ENCODE data around the gene IDH1.
"Not testable (repeated sequence)": the region's sequence is repeated elsewhere in the genome, so short reads cannot be mapped to it uniquely, and the experiment has no call there.

The IDH1 gene

GRCh38 chr2:208254871-208255556 lies at the start of gene IDH1:
Gene IDH1, minus strand, starts transcription at chr2:208255071. Its CDS starts 3,520 bp downstream, at chr2:208251551.
- peak; percentile 91 for DNase-seq

DNA sequence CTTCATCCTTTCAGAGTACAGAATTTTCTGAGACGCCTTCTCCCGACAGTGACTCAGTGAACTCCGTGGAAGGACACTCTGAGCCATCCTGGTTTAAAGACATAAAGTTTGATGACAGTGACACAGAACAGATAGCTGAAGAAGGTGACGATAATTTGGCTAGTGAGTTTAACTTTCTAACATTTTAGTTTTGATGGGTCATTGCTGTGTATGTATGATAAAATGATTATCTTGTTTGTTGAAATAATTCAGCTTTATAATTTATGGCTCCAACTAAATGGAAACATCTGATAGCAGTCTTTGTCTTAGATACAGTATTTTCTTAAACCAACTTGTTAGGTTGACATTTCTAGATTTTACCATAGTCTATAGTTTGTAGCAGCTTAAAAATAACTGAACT lies 49.3 kb upstream of the IDH1 start:
- no peak for DNase-seq

DNA sequence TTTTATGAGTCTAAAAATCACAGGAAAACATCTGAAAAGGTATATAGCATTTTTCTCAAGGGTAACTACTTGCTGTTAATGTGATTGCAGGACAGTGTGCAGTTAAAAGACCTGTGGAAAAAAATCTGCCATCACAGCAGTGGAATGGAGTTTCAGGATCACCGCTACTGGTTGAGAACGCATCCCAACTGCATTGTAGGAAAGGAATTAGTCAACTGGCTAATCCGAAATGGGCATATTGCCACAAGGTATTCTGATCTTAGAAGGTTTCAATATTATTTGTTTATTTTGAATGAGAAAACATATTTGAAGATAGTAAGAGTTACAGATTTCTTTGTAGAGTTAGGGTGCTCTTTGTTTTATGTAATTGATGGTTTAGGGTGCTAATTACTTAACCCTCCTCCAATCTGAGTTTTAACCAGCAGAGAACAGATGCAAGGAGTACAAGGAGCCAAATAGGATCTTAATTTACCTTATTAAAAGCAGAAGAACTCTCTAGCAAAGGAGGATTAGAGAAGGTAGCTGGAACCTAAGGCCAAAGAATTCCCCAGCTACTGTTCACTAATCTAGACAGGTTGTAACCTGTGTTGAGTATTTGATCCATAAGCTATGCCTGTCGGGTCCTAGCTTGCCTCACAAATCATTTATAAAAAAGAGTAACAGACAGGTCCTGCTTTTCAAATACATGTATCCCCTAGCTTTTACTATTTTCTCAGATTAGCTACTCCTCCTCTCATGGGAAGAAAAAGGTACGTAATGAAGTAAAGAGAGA lies 46.2 kb upstream of the IDH1 start:
- no peak for DNase-seq

DNA sequence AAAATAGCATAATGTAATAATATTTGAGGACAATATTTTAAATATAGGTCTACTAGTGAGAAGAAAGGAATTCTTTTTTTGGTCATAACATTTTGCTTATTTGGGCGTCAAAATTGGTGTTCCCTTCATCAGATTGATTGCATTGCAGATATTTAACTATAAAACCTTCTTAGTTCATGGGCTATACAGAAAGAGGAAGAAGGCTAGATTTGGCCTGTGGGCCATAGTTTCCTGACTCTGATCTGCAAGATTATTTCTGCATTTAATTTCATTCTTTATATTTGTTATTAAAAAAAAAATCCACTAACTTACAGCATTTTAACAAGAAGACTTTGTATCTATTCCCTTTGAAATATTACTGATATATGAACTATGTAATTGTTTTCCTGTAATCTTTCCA lies 43.1 kb upstream of the IDH1 start:
- DNase-seq: no peak

DNA sequence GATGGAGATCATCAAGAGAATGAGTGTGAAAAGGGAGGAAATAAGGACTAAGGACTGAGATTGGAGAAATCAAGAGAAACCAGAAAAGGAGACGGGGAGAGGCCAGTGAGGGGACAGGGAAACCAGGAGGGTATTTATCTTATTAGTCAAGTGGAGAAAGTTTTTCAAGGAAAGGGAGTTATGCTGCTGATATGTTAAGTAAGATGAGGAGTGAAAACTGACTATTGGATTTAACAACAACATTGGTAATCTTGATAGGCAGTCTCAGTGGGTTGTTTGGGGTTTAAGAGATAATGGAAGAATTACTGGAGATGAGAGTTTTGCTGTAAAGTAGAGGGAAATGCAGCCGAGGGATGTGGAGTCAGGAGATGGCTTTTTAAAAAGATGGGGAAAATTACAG lies 41.7 kb upstream of the IDH1 start:
- DNase-seq: no peak

DNA sequence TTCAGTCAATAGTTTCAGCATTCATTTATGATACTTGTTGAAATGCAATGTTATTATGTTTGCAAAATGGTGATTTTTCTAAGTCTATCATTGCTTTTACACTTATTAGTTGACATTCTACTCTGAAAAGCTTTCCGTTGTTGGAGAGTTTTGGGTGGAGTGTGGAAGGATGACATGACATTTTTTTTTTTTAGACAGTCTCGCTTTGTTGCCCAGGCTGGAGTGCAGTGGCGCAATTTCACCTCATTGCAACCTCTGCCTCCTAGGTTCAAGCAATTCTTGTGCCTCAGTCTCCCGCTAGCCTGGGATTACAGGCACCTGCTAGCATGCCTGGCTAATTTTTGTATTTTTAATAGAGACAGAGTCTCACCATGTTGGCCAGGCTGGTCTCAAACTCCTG lies 41.0 kb upstream of the IDH1 start:
- no peak for DNase-seq

DNA sequence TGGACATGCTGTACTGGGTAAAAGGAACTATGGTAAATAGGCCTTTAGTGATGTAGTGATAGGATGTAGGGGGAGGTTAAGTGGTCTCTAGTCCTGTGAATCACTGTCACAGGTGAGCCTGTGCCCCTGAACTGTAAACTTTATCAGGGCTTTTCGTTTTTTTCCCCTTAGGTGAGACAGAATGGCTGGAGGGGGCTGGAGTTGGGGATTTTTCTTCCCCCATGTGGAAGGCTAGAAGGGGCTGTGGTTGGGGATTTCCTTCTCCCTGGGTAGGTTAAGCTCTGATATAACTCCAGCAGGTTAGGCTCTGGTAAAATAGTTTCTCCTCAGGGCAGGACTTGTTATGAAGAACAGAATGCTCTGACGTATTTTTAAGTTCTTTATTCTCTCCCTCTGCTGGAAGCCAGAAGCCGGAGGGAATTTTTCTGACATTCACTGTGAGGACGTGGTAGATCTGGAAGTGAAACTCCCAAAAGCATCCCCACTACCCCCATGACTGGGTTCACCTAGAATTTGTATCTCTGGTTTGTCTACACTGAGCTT lies 39.7 kb upstream of the IDH1 start:
- no peak for DNase-seq

DNA sequence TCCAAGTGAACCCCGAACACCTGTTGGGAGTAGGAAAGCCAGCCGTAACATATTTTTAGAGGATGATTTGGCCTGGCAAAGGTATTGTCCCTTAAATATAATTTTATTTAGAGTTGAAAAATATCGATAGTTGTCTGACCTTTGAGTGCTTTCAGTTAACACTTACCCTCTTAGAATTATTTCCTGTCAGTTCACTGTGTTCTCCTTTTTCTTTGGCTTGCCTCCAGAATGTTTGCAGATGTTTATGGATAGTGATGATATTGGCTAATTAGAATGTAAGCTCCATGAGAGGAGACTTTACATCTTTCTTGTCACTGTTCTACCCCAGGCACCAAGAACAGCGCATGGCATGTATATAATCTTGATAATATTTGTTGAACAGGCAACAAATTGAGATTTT lies 31.0 kb upstream of the IDH1 start:
- DNase-seq: no peak

GRCh38 chr2:208280933-208281332 lies 26.1 kb upstream of the IDH1 start:
- DNase-seq: no peak

- no peak for DNase-seq
Measured at GRCh38 chr2:208280234-208280633, 25.4 kb upstream of the IDH1 start.

DNA sequence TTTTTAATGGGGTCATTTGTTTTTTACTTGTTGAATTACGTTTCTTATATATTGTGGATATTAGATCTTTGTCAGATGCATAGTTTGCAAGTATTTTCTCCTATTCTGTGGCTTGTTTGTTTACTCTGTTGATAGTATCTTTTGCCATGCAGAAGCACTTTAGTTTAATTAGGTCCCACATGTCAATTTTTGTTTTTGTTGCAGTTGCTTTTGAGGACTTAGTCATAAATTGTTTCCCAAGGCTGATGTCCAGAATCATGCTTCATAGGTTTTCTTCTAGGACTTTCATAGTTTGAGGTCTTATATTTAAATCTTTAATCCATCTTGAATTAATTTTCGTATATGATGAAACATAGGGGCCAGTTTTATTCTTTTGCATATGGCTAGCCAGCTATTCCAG lies 24.4 kb upstream of the IDH1 start:
- DNase-seq: no peak

GRCh38 chr2:208278549-208278948 lies 23.7 kb upstream of the IDH1 start:
- no peak for DNase-seq

DNA sequence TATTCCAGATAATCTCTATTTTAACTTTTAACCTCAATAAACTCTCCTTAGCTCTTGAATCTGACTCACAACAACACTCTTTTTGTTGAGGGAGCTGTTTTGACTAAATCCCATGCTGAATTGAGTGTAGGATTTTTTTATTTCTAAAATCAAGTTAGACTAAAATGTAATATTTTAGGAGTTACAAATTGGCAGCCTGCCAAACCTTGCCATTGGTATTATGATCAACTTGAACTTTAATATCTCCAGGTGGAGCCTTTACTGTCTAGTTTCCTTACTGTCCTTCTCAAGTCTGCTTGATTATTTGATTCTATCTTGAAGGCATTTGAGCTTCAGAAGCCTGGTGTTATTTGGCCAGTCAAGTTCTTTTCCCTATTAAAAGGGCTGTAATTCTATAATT lies 19.9 kb upstream of the IDH1 start:
- no peak for DNase-seq

DNA sequence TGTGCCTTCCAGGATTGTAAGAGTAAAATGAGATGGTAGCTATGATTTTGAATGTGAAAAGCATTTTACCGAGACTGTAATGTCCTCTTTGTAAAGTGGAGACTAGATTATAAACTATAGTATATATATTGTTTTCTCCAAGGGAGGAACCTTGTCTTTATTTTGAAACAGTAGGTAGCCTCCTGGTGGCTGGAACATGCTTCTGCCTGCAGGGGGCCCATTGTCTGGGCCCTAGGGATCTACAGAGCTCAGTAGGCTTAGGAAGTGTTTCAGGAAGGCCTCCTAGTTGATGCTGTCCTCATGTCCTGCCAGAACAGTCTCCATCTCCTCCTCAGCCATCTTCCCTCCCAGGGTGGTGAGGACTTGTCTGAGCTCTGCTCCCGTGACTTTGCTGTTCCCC lies 14.2 kb upstream of the IDH1 start:
- no peak for DNase-seq

- no peak for DNase-seq
Measured at GRCh38 chr2:208268156-208268952, 13.5 kb upstream of the IDH1 start.

GRCh38 chr2:208267526-208267925 lies 12.7 kb upstream of the IDH1 start:
- DNase-seq: not testable (repeated sequence)

DNA sequence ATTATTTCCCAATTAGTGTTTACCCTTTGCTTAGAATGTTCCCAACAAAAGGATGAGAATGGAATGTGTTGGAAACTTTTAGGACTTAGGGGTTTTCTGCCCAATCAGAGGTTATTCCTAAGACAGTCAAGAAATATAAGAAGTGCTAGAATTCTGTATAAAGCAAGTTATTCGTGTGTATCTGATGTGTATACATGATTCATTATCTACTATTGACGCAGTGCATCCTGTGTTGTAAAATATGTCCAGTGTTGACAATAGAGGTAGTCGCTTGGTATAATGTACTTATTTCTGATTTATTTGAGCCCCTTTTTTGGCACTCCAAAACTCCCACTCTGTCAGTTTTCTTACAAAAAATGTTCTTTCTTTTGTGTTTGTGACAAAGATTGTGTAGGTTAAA lies 12.1 kb upstream of the IDH1 start:
- DNase-seq: no peak

- DNase-seq: no peak
Measured at GRCh38 chr2:208266553-208266893, 11.7 kb upstream of the IDH1 start.

DNA sequence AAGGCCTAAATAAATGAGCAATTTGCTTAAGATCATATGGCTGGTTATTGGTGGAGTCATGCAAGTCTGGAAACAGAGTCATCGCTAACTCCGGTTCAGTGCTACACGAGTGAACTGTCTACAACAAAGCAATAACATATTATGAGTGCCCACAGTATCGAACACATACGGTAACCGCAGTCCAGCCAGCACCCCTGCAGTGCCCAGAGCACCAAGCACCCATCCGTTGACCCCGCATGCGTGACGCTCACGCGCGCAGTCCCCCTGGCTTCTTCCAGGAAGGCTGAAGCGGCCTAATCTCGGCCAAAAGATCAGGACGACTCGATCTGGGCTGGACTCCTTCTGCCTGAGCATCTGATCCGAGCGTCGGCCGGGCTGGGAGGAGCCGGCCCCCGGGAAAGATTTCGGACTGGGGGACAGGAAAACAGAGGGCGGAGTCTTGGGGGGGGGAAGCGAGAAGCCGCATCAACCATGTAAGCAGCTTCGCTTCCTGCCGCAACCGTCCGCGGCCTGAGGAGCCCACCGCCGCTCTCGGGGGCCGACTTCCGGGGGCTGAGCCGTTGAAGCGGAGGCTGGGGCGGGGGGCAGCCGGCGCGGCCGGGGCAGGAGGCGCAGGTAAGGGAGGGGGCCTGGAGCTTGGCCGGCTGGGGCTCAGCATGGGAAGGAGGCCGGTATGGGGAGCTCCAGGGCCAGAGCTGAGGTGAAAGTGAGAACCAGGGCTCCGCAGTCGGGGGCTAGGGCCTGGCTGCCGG lies 11.1 kb upstream of the IDH1 start, which contains the start of gene PIKFYVE:
Gene PIKFYVE (plus strand): TSS at position 455 of the 752 bp plus-strand sequence. CDS start 5,265 bp downstream, outside the sequence.
- peak; percentile 93 for DNase-seq

DNA sequence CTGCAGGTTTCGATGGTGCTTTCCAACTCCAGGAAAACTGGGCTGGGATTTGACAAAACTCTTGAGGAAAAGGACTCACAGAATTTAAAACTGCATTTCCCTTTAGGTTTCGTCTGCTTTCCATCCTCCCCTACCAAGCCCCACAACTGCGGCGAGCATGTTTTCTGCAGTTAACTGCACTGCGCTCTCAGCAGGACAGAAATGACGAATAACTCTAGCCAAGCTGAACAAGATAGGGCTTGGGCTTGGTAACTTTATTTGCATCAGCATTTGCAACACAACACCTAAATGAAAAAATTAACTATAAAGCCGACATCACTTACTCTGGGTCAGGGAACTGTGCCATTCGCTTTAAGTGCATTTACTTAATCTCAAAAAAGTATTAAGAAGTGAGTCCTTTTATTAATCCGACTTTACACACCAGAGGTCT lies 10.5 kb upstream of the IDH1 start:
- peak; percentile 10 for DNase-seq

GRCh38 chr2:208256849-208257813 lies 2.3 kb upstream of the IDH1 start:
- not testable (repeated sequence) for DNase-seq
